HG02588 (cell line): Measurements from ENCODE around the gene LAIR1.
"Not testable (repeated sequence)": the region's sequence is repeated elsewhere in the genome, so short reads cannot be mapped to it uniquely, and the experiment has no call there.

Source experiments
- ATAC-seq: cut with Tn5 transposase; IDR thresholded peaks from one replicate; pipeline ENCODE4 v1.9.1; 2021; ENCODE audit warnings: mild to moderate bottlenecking, moderate library complexity; ENCODE audit not compliant: unreplicated experiment

The LAIR1 gene

GRCh38 chr19:54364775-54365257 lies at the start of gene LAIR1:
LAIR1 (minus strand) TSS chr19:54364931; CDS start chr19:54364804, 127 bp downstream.
- ATAC-seq: no peak

- ATAC-seq: no peak
Measured at GRCh38 chr19:54414156-54414555, 49.4 kb upstream of the LAIR1 start.

- ATAC-seq: no peak
Measured at GRCh38 chr19:54412877-54413276, 48.1 kb upstream of the LAIR1 start.

GRCh38 chr19:54411033-54411432 lies 46.3 kb upstream of the LAIR1 start:
- no peak for ATAC-seq

- no peak for ATAC-seq
Measured at GRCh38 chr19:54408456-54409026, 43.8 kb upstream of the LAIR1 start.

- ATAC-seq: no peak
Measured at GRCh38 chr19:54407780-54408179, 43.0 kb upstream of the LAIR1 start.

GRCh38 chr19:54405628-54406027 lies 40.9 kb upstream of the LAIR1 start:
- no peak for ATAC-seq

- ATAC-seq: no peak
Measured at GRCh38 chr19:54403054-54403453, 38.3 kb upstream of the LAIR1 start.

GRCh38 chr19:54400913-54401312 lies 36.2 kb upstream of the LAIR1 start:
- no peak for ATAC-seq

- no peak for ATAC-seq
Measured at GRCh38 chr19:54399189-54399588, 34.5 kb upstream of the LAIR1 start.

GRCh38 chr19:54395685-54396084 lies 31.0 kb upstream of the LAIR1 start:
- ATAC-seq: no peak

GRCh38 chr19:54393381-54393780 lies 28.6 kb upstream of the LAIR1 start:
- ATAC-seq: no peak

GRCh38 chr19:54392105-54392504 lies 27.4 kb upstream of the LAIR1 start:
- ATAC-seq: no peak

GRCh38 chr19:54391589-54392061 lies 26.9 kb upstream of the LAIR1 start:
- no peak for ATAC-seq

GRCh38 chr19:54390942-54391577 lies 26.3 kb upstream of the LAIR1 start:
- ATAC-seq: no peak

- ATAC-seq: no peak
Measured at GRCh38 chr19:54389553-54389952, 24.8 kb upstream of the LAIR1 start.

- no peak for ATAC-seq
Measured at GRCh38 chr19:54388802-54389139, 24.0 kb upstream of the LAIR1 start.

- ATAC-seq: no peak
Measured at GRCh38 chr19:54387991-54388801, 23.5 kb upstream of the LAIR1 start.

- ATAC-seq: no peak
Measured at GRCh38 chr19:54383330-54383729, 18.6 kb upstream of the LAIR1 start.

GRCh38 chr19:54382041-54382440 lies 17.3 kb upstream of the LAIR1 start:
- not testable (repeated sequence) for ATAC-seq

GRCh38 chr19:54380897-54381296 lies 16.2 kb upstream of the LAIR1 start:
- ATAC-seq: no peak

GRCh38 chr19:54379187-54379678 lies 14.5 kb upstream of the LAIR1 start:
- no peak for ATAC-seq
